Measurements from ENCODE around the gene BCL2A1.
"Not testable (repeated sequence)": the region's sequence is repeated elsewhere in the genome, so short reads cannot be mapped to it uniquely, and the experiment has no call there.

Gene BCL2A1

DNA sequence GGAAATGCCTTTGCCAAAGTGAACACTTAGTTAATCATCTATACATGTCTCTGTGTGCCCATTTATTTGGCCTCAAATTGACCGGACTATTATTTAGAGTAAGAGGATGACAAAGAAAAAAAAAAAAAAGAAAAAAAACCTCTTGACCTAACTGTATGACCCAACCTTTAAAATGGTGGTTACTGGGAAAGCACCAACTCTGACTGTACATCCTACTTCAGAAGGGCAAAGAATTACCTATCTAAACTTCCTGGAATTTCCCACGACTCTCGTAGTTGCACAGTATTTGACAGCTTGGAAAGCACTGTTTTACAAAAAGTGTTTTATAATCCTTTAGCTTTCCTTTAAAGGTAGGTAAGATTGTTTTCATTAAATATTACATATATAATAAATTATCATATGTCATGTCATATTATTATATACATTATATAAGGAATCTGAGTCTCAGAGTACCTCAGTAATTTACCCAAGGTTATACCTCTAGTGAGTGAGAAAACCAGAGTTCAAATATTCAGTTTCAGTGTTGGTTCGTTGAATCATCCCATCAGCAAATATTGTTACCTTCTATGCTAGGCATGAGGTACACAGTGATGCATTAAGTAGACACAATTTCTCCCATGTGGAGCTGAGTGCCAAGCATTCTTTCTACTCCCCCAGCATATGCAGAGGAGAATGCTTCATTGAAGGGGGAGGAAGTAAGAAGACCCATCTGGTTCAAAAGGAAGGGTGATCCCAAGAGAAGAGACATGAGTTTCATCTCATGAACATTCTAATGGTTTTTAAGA, 5.0 kb downstream of the BCL2A1 start:
- TF ChIP-seq ZFX (IDR thresholded peaks at IDR 0.05; ENCODE audit: borderline replicate concordance): no peak
- TF ChIP-seq CTCF (IDR thresholded peaks at IDR 0.05): no peak
- H3K27ac ChIP-seq: no peak overlapping the region

DNA sequence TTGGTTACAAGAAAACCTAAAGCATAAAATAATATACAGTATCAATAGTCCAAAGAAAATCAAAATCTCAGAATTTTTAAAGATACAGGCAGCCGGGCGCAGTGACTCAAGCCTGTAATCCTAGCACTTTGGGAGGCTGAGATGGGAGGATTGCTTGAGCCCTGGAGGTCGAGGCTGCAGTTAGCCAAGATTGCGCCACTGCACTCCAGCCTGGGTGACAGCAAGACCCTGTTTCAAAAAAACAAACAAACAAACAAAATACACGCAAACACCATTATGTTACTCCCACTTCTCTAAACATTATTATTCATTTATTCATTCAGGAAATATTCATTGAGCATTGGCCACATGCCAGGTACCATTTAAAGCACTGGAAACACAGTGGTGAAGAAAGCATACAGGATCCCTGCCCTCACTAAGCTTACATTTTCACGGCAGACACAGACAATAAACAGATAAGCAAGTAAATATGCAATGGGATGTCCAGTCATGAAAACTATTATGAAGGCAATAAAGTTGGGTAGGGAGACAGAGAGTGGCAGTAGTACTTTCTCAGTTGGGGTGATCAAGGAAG, 6.7 kb downstream of the BCL2A1 start:
- H3K27ac ChIP-seq: no peak overlapping the region
- TF ChIP-seq ZFX (IDR thresholded peaks at IDR 0.05; ENCODE audit: borderline replicate concordance) (no peak), CTCF (IDR thresholded peaks at IDR 0.05) (no peak)

GRCh38 chr15:79962921-79963320, 8.1 kb downstream of the BCL2A1 start:
- not testable (repeated sequence) for H3K27ac ChIP-seq

GRCh38 chr15:79962178-79962577, 8.8 kb downstream of the BCL2A1 start:
- no peak for TF ChIP-seq CTCF (IDR thresholded peaks at IDR 0.05)
- no peak for TF ChIP-seq ZFX (IDR thresholded peaks at IDR 0.05; ENCODE audit: borderline replicate concordance)
- no peak overlapping the region for H3K27ac ChIP-seq

- TF ChIP-seq CTCF (IDR thresholded peaks at IDR 0.05) (no peak), ZFX (IDR thresholded peaks at IDR 0.05; ENCODE audit: borderline replicate concordance) (no peak)
- H3K27ac ChIP-seq: no peak overlapping the region
These were observed 10.3 kb downstream of the BCL2A1 start for GRCh38 chr15:79960502-79961212.

DNA sequence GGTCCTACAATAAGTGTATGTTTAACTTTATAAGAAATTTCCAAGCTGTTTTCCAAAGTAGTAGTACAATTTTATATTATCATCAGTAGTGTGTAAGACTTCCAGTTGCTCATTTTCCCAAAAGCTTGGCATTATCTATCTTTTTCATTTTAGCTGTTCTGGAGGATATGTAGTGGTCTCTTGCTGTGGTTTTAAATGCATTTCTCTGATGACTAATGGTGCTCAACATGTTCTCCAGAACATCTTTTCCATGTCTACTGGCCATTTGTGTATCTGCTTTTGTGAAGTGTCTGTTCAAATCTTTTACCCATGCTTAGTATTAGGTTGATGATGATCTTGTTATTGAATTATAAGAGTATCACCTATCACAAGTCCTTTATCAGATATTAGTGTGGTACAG, 13.3 kb downstream of the BCL2A1 start:
- no peak for TF ChIP-seq CTCF (IDR thresholded peaks at IDR 0.05)
- no peak for TF ChIP-seq ZFX (IDR thresholded peaks at IDR 0.05; ENCODE audit: borderline replicate concordance)
- no peak overlapping the region for H3K27ac ChIP-seq

DNA sequence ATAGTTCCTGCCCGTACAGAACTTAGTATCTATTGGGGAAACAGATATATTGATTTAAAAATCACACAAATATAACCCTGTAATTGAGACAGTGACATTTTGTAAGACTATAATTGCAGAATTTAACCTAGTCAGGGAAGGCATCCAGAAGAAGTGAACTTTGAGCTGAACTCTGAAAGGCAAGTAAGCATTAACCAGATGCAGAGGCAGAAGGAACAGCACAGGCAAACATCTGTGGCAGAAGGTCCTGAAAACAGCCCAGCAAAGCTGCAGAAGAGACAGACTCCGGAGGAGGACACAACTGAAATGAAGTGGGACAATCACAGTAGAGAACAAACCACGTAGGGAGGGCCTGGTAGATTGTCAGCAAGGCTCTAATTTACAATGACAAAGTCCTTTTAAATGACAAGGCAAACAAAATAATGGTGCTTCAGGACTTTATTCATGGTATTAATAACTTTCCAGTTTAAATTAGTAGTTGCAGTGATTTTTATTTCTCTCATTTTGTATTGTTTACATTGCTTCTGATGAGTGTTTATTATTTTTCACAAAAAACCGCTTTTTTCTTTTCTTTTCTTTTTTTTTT, 14.5 kb downstream of the BCL2A1 start:
- no peak overlapping the region for H3K27ac ChIP-seq
- TF ChIP-seq CTCF (IDR thresholded peaks at IDR 0.05) (no peak), ZFX (IDR thresholded peaks at IDR 0.05; ENCODE audit: borderline replicate concordance) (no peak)

Data from 22Rv1 (cell line).